Karpas-422 (cell line): ENCODE results near the gene VAPB. TPM values are rescaled to one million over a fixed set of nuclear protein-coding genes. Genes with fewer than 3 reads are reported as not detected.

Experiments used
- DNase-seq: peaks from one replicate; pipeline ENCODE4 v3.0.0-alpha.2; 2015
- H2AFZ ChIP-seq: fragments of 200-600 bp; sonication (generic); 2 replicates; pipeline ENCODE4 v1.6.1; 2014; ENCODE audit warnings: antibody characterized with exemption, low read length, mixed read lengths
- H3K27ac ChIP-seq: fragments of 200-600 bp; sonication (generic); 2 replicates; pipeline ENCODE4 v1.5.1; 2014; ENCODE audit warnings: mild to moderate bottlenecking, low read length, moderate library complexity
- H3K27me3 ChIP-seq: fragments of 200-600 bp; sonication (generic); 2 replicates; pipeline ENCODE4 v1.6.1; 2014; ENCODE audit warnings: low read length, mixed read lengths
- H3K36me3 ChIP-seq: fragments of 200-600 bp; sonication (generic); 2 replicates; pipeline ENCODE4 v1.6.1; 2014; ENCODE audit warnings: low read length, mixed read lengths; ENCODE audit not compliant: insufficient read depth
- H3K4me1 ChIP-seq: fragments of 200-600 bp; sonication (generic); 2 replicates; pipeline ENCODE4 v1.6.1; 2014; ENCODE audit warnings: mild to moderate bottlenecking, low read length, mixed read lengths
- H3K4me2 ChIP-seq: fragments of 200-600 bp; sonication (generic); 2 replicates; pipeline ENCODE4 v1.6.1; 2014; ENCODE audit warnings: low read length, low read depth, mild to moderate bottlenecking; ENCODE audit not compliant: poor library complexity, severe bottlenecking
- H3K4me3 ChIP-seq: fragments of 200-600 bp; sonication (generic); 2 replicates; pipeline ENCODE4 v1.5.1; 2014; ENCODE audit warnings: mild to moderate bottlenecking, antibody characterized with exemption, low read length, mixed read lengths
- H3K79me2 ChIP-seq: fragments of 200-600 bp; sonication (generic); 2 replicates; pipeline ENCODE4 v1.6.1; 2014; ENCODE audit warnings: mild to moderate bottlenecking, low read length, mixed read lengths
- H3K9ac ChIP-seq: fragments of 200-600 bp; sonication (generic); 2 replicates; pipeline ENCODE4 v1.6.0; 2014; ENCODE audit warnings: low read length
- H3K9me2 ChIP-seq: fragments of 200-600 bp; sonication (generic), shearing (Covaris generic); replicated peaks from 2 replicates; pipeline ENCODE4 v1.6.0; 2014; ENCODE audit warnings: mild to moderate bottlenecking, low read length, moderate library complexity; ENCODE audit not compliant: insufficient read depth
- H3K9me3 ChIP-seq: fragments of 300-700, 200-600 bp; sonication (generic); 2 replicates; pipeline ENCODE4 v1.6.1; 2014; ENCODE audit warnings: low read length, mixed read lengths
- H4K20me1 ChIP-seq: fragments of 200-600 bp; sonication (generic); 2 replicates; pipeline ENCODE4 v1.6.1; 2014; ENCODE audit warnings: mild to moderate bottlenecking, antibody characterized with exemption, low read length, low read depth; ENCODE audit not compliant: insufficient read depth
- total RNA-seq: library from RNA; depleted of rRNA; stranded (reverse); fragments of >200 nt; shearing (Covaris generic); gene quantifications from 2 replicates; pipeline ENCODE4 v1.2.3, GENCODE V29; 2014; ENCODE audit warnings: low replicate concordance

Gene VAPB
- total RNA-seq, 1 experiment from 2014 or later: 12.8 TPM

DNA sequence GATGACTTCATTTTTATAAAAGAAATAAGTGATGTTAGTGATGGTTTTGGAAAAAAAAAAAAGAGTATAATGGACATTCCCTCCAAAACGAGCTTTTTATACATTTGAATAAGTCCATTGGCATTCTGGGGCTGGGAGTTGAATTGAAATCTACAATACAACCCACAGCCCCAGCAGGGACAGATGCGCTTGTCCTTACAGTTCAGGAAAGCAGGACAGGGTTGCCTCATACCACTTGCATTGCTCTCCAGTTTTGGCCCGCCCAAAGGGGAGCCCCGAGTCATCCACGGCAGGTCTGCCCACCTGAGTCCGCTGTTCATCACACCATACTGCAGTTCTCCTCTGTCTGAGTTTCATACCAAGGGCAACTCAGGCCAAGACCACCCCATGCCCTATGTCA, 46.2 kb downstream of the VAPB start:
- H3K4me1 ChIP-seq: peaks cover 11% of the 10 kb centered on the region
- H3K4me2 ChIP-seq: no peak overlapping the region
- no peak for DNase-seq
- no peak overlapping the region for H3K27ac ChIP-seq
- H3K4me3 ChIP-seq: no peak overlapping the region
- peaks cover 100% of the 10 kb centered on the region for H3K79me2 ChIP-seq
- H3K9me3 ChIP-seq: no peaks in the 10 kb centered on the region
- no peak overlapping the region for H2AFZ ChIP-seq
- no peak overlapping the region for H3K9ac ChIP-seq
- H3K27me3 ChIP-seq: no peaks in the 10 kb centered on the region
- no peaks in the 10 kb centered on the region for H3K9me2 ChIP-seq
- no peaks in the 10 kb centered on the region; the same call in 1 of the 2 replicates for H3K36me3 ChIP-seq
- peaks cover 10% of the 10 kb centered on the region; the same call in 1 of the 2 replicates for H4K20me1 ChIP-seq

DNA sequence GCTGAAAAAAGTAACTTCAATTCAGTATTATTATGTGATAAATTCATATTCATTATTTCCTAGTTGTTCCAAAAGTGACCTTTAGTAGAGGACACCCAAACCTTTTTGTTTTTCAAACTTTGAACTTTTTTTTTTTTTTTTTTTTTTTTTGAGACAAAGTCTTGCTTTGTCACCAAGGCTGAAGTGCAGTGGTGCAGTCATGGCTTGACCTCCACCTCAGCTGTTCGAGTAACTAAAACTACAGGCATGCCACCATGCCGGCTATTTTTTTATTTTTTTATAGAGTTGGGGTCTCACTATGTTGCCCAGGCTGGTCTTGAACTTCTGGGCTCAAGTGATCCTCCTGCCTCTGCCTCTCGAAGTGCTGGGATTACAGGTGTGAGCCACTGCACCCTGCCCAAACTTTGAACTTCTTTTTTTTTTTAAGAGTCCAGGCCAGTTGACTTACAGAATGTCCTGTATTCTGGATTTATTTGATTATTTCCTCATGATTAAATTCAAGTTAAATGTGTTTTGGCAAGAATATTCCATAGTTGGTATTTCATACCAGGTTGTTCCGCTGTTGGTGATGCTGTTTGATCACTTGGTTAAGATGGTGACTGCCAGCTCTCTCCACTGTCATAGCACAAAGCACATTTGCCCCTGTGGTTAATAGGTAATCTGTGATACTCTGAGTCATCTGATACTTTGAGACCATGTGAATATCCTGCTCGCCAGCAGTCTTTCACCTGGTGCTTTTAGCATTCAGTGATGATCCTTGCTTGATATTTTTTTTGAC, 48.0 kb downstream of the VAPB start:
- peaks cover 11% of the 10 kb centered on the region for H3K4me1 ChIP-seq
- H3K9me2 ChIP-seq: no peaks in the 10 kb centered on the region
- H2AFZ ChIP-seq: no peak overlapping the region
- no peak overlapping the region for H3K9ac ChIP-seq
- H3K36me3 ChIP-seq: no peaks in the 10 kb centered on the region; the same call in 1 of the 2 replicates
- H3K9me3 ChIP-seq: no peaks in the 10 kb centered on the region
- H3K27me3 ChIP-seq: no peaks in the 10 kb centered on the region
- H4K20me1 ChIP-seq: peaks cover 10% of the 10 kb centered on the region; the same call in 1 of the 2 replicates
- peaks cover 96% of the 10 kb centered on the region for H3K79me2 ChIP-seq
- no peak overlapping the region for H3K4me3 ChIP-seq
- H3K27ac ChIP-seq: no peak overlapping the region
- no peak for DNase-seq
- H3K4me2 ChIP-seq: no peak overlapping the region

DNA sequence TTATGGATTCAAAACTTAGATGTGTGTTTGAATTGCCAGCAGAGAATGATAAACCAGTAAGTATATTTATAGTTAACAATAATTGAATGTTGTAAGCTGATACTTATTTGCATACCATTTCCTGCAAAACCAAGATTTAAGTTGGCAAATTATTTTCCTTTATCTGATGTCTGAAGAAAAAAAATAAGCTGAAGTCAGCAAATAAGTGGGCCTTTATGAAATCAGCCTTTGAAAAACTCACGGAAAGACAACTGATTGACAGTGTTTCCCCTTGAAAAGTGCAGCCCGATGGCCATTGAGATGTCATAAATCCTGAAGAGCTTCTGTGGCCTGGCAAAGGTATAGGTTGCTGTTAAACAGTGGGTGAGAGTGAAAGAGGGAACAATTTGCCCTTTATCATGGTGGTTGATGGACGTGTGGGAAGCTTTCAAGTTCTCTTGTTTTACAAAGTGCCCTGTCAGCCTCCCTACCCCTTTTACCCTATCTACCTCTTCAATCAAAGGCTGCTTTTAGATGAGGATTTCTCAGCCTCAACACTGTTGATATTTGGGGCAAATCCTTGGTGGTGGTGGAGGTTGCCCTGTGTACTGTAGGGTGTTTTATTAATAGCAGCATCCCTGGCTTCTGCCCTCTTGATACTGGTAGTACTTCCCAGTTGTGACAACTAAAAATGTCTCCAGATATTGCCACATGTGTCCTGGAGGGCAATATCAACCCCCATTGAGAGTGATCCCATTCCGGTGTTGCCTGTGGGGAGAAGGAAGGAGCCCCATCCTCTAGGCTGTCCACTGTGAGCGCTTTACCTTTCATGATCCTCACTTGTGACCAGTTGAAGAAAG, 50.2 kb downstream of the VAPB start:
- Histone ChIP-seq H3K27ac (no peak overlapping the region), H3K9me2 (no peaks in the 10 kb centered on the region), H3K4me2 (no peak overlapping the region), H3K27me3 (no peaks in the 10 kb centered on the region), H4K20me1 (peaks cover 4% of the 10 kb centered on the region; the same call in 1 of the 2 replicates), H3K4me3 (no peak overlapping the region), H3K36me3 (peaks cover 9% of the 10 kb centered on the region; the same call in 1 of the 2 replicates), H3K4me1 (peaks cover 11% of the 10 kb centered on the region), H3K9ac (no peak overlapping the region), H3K79me2 (peaks cover 85% of the 10 kb centered on the region), H3K9me3 (no peaks in the 10 kb centered on the region), H2AFZ (no peak overlapping the region)
- DNase-seq: no peak

DNA sequence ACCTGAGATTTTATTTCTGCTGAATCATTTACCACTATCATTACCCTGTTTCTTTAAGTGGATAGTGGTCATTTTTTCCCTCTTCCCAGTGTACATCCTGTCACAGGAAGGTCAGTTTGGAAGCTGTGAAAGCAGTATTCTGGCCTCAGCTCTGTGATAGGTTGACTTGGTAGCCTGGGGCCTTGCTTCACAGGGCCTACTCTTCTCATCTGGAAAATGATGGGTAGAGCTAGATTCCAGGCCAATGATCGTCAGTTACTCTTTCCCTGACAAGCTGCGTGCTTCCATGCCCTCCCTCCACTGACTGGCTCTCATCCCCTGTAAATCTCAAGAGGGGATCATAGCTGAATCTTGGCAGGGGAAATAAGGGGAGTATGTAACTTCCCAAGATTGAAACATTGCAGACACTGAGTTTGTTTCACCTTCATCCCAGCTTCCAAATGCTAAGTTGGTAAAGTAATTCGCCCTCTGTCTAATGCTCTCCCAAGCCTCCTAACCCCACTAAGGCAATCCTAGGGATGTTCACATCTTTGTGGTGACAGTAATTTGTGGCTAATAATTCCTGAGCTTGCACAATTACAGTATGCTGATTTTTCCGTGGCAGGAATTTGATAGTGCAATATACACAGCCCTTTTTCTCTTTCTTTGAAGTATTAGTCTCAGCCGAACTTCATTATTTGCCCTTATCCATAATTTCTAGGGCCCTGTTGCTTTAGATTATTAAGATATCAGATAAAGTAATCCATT, 51.2 kb downstream of the VAPB start:
- H3K4me3 ChIP-seq: no peak overlapping the region
- DNase-seq: no peak
- H2AFZ ChIP-seq: no peak overlapping the region
- no peak overlapping the region for H3K27ac ChIP-seq
- no peaks in the 10 kb centered on the region for H3K9me3 ChIP-seq
- no peaks in the 10 kb centered on the region for H3K9me2 ChIP-seq
- no peak overlapping the region for H3K4me2 ChIP-seq
- H3K27me3 ChIP-seq: no peaks in the 10 kb centered on the region
- H3K9ac ChIP-seq: no peak overlapping the region
- H3K79me2 ChIP-seq: peaks cover 76% of the 10 kb centered on the region
- H4K20me1 ChIP-seq: peaks cover 4% of the 10 kb centered on the region; the same call in 1 of the 2 replicates
- H3K4me1 ChIP-seq: peaks cover 11% of the 10 kb centered on the region
- H3K36me3 ChIP-seq: peaks cover 9% of the 10 kb centered on the region; the same call in 1 of the 2 replicates

DNA sequence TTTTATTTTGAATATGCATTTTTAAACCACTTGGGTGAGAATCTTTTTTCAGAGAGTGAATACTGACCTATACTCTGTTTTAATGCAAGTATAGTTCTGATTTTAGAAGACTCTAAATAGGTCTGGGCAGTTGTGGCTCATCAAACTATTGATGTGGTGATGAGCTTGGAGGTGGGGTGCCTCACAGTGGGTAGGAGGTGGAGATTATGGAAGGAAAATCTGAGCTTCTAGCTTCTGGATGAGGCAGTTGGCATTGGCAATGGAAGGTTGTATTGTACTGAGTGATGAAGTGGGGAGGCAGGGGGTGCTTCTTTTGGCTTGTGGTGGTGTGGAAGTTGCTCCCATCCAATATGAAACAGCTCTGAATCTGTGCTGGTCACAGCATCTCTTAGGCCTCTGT, 52.7 kb downstream of the VAPB start:
- peaks cover 4% of the 10 kb centered on the region; the same call in 1 of the 2 replicates for H4K20me1 ChIP-seq
- no peak overlapping the region for H2AFZ ChIP-seq
- peaks cover 9% of the 10 kb centered on the region; the same call in 1 of the 2 replicates for H3K36me3 ChIP-seq
- peaks cover 62% of the 10 kb centered on the region for H3K79me2 ChIP-seq
- peaks cover 9% of the 10 kb centered on the region for H3K4me1 ChIP-seq
- H3K4me3 ChIP-seq: no peak overlapping the region
- no peaks in the 10 kb centered on the region for H3K27me3 ChIP-seq
- H3K9me2 ChIP-seq: no peaks in the 10 kb centered on the region
- H3K27ac ChIP-seq: no peak overlapping the region
- H3K4me2 ChIP-seq: no peak overlapping the region
- no peaks in the 10 kb centered on the region for H3K9me3 ChIP-seq
- no peak overlapping the region for H3K9ac ChIP-seq
- no peak for DNase-seq

DNA sequence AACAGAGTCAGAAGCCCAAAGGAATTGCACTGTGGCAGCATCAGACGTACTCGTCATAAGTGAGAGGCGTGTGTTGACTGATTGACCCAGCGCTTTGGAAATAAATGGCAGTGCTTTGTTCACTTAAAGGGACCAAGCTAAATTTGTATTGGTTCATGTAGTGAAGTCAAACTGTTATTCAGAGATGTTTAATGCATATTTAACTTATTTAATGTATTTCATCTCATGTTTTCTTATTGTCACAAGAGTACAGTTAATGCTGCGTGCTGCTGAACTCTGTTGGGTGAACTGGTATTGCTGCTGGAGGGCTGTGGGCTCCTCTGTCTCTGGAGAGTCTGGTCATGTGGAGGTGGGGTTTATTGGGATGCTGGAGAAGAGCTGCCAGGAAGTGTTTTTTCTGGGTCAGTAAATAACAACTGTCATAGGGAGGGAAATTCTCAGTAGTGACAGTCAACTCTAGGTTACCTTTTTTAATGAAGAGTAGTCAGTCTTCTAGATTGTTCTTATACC, 55.8 kb downstream of the VAPB start:
- H2AFZ ChIP-seq: no peak overlapping the region
- no peaks in the 10 kb centered on the region for H3K27me3 ChIP-seq
- H3K27ac ChIP-seq: no peak overlapping the region
- H3K9me3 ChIP-seq: no peaks in the 10 kb centered on the region
- H4K20me1 ChIP-seq: no peaks in the 10 kb centered on the region; the same call in 1 of the 2 replicates
- no peak overlapping the region for H3K4me2 ChIP-seq
- no peaks in the 10 kb centered on the region for H3K9me2 ChIP-seq
- peaks cover 31% of the 10 kb centered on the region for H3K79me2 ChIP-seq
- no peak for DNase-seq
- H3K4me1 ChIP-seq: peaks cover 3% of the 10 kb centered on the region; the same call in 1 of the 2 replicates
- peaks cover 17% of the 10 kb centered on the region for H3K36me3 ChIP-seq
- no peak overlapping the region for H3K4me3 ChIP-seq
- H3K9ac ChIP-seq: no peak overlapping the region

DNA sequence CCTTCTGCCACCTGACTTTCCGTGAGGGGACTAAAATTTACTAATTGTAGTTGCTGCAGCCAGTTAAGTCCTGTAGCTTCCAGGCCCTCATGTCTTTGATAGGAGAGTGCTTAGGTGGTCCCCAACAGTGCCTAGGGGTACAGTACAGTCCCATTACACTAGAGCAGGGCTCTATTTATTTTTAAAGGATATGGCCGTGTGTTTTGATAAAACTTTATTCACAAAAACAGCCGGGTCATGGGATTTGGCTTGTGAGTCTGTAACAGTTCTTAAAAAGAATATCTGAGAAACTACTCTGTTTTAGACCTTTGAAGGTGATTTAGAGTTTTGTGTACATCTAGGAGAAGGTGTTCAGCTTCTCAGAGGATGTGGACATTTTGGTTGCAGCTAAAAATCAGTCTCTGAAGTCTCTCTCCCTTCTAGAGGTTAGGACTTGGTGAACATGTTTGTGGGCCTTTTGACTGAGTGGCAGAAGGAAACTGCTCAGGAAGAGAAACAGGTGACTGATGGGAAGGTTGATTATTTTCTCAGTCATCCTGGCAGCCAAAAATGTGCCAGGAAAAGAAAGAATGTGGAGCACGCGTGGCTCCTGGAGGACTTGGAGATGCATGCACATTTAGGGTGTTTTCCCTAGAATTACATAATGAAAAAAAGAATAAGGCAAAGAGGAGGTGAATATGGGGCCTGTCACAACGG, 57.4 kb downstream of the VAPB start:
- H3K4me2 ChIP-seq: no peak overlapping the region
- no peaks in the 10 kb centered on the region for H3K9me2 ChIP-seq
- no peak for DNase-seq
- no peaks in the 10 kb centered on the region; the same call in 1 of the 2 replicates for H4K20me1 ChIP-seq
- peaks cover 6% of the 10 kb centered on the region; the same call in 1 of the 2 replicates for H3K4me1 ChIP-seq
- peaks cover 18% of the 10 kb centered on the region for H3K79me2 ChIP-seq
- H2AFZ ChIP-seq: no peak overlapping the region
- H3K36me3 ChIP-seq: peaks cover 17% of the 10 kb centered on the region
- H3K9ac ChIP-seq: no peak overlapping the region
- no peak overlapping the region for H3K4me3 ChIP-seq
- no peak overlapping the region for H3K27ac ChIP-seq
- H3K27me3 ChIP-seq: no peaks in the 10 kb centered on the region
- no peaks in the 10 kb centered on the region for H3K9me3 ChIP-seq
